Thyroid gland (tissue), 4 donors: ENCODE results near the gene ARMH1. TPM values are rescaled to one million over a fixed set of nuclear protein-coding genes. Genes with fewer than 3 reads are reported as not detected.

ENCODE experiments used
- DNase-seq, 2 donors: peaks; one replicate each; pipeline ENCODE4 v3.0.0-alpha.2; 2019
- H3K27ac ChIP-seq, 3 donors: fragments of 200-600 bp; sonication (generic); 1 replicate in 2 of 3; 2 replicates in 1 of 3; pipeline ENCODE4 v1.5.1; 2016 to 2019; ENCODE audit warnings: mild to moderate bottlenecking in 1 of 3, moderate library complexity in 1 of 3
- H3K27me3 ChIP-seq: fragments of 200-600 bp; sonication (generic); one replicate; pipeline ENCODE4 v1.5.1; 2019
- H3K36me3 ChIP-seq, 2 donors: fragments of 200-600 bp; sonication (generic); one replicate each; pipeline ENCODE4 v1.5.1; 2016 to 2019
- H3K4me1 ChIP-seq, 2 donors: fragments of 200-600 bp; sonication (generic); one replicate each; pipeline ENCODE4 v1.5.1; 2017 to 2019
- H3K4me3 ChIP-seq, 3 donors: fragments of 200-600 bp; sonication (generic); replicated peaks in 1 of 3; 1 replicate in 2 of 3; 2 replicates in 1 of 3; pipeline ENCODE4 v1.5.1; 2016; ENCODE audit warnings: mild to moderate bottlenecking in 1 of 3
- H3K9me3 ChIP-seq: fragments of 200-600 bp; sonication (generic); one replicate; pipeline ENCODE4 v1.5.1; 2017
- POLR2A ChIP-seq, 2 donors: fragments of 450-650 bp; IDR thresholded peaks; one replicate each; pipeline ENCODE4 v1.6.1; 2017; ENCODE audit warnings: antibody characterized with exemption in 2 of 2, mild to moderate bottlenecking in 2 of 2, moderate library complexity in 1 of 2
- WGBS, 2 donors: methylation state at CpG; one replicate each; pipeline ENCODE4 v1.1.5; 2017; 5-methylcytosine and 5-hydroxymethylcytosine counted together
- intact Hi-C: fragments of 100-400 bp; cut with DNase I; formaldehyde crosslinking; loops from one replicate; pipeline ENCODE4 v1.15.1; 2023
- total RNA-seq, 4 donors: library from RNA; depleted of rRNA; stranded (reverse); fragments of >200 nt; gene quantifications; one replicate each; pipeline ENCODE4 v1.2.3, GENCODE V29; 2016
- TF ChIP-seq, protein P1 (sequence below), 6 experiments: fragments of 200-600 bp in 3 of 6; fragments of 450-650 bp in 3 of 6; sonication (generic) in 3 of 6; IDR thresholded peaks; one replicate each; pipeline ENCODE4 v1.5.1; 2016 to 2019; ENCODE audit warnings: antibody characterized with exemption in 6 of 6, mild to moderate bottlenecking in 2 of 6, inconsistent platforms in 1 of 6, moderate library complexity in 1 of 6

Gene ARMH1
- total RNA-seq, 4 donors from 2014 or later, result 1.3 to 1.9 TPM; not detected in 2

- Histone ChIP-seq H3K4me3 (no peak overlapping the region), H3K36me3 (peaks cover 51 to 52% of the 10 kb centered on the region in 2 donors), H3K9me3 (no peaks in the 10 kb centered on the region), H3K27me3 (no peaks in the 10 kb centered on the region), H3K27ac (no peak overlapping the region), H3K4me1 (peaks cover 10 to 13% of the 10 kb centered on the region in 2 donors)
- DNase-seq, result no peak
- 93 to 95% methylated on average over 13 to 14 of the region's 14 CpGs for WGBS, 2 donors
- no peak for TF ChIP-seq POLR2A (IDR thresholded peaks at IDR 0.05)
- TF ChIP-seq, protein P1, sequence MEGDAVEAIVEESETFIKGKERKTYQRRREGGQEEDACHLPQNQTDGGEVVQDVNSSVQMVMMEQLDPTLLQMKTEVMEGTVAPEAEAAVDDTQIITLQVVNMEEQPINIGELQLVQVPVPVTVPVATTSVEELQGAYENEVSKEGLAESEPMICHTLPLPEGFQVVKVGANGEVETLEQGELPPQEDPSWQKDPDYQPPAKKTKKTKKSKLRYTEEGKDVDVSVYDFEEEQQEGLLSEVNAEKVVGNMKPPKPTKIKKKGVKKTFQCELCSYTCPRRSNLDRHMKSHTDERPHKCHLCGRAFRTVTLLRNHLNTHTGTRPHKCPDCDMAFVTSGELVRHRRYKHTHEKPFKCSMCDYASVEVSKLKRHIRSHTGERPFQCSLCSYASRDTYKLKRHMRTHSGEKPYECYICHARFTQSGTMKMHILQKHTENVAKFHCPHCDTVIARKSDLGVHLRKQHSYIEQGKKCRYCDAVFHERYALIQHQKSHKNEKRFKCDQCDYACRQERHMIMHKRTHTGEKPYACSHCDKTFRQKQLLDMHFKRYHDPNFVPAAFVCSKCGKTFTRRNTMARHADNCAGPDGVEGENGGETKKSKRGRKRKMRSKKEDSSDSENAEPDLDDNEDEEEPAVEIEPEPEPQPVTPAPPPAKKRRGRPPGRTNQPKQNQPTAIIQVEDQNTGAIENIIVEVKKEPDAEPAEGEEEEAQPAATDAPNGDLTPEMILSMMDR (IDR thresholded peaks at IDR 0.05), result no peak
- intact Hi-C loops, result no loop called here
Measured at GRCh38 chr1:44636083-44636687, 38.3 kb upstream of the ARMH1 start.

DNA sequence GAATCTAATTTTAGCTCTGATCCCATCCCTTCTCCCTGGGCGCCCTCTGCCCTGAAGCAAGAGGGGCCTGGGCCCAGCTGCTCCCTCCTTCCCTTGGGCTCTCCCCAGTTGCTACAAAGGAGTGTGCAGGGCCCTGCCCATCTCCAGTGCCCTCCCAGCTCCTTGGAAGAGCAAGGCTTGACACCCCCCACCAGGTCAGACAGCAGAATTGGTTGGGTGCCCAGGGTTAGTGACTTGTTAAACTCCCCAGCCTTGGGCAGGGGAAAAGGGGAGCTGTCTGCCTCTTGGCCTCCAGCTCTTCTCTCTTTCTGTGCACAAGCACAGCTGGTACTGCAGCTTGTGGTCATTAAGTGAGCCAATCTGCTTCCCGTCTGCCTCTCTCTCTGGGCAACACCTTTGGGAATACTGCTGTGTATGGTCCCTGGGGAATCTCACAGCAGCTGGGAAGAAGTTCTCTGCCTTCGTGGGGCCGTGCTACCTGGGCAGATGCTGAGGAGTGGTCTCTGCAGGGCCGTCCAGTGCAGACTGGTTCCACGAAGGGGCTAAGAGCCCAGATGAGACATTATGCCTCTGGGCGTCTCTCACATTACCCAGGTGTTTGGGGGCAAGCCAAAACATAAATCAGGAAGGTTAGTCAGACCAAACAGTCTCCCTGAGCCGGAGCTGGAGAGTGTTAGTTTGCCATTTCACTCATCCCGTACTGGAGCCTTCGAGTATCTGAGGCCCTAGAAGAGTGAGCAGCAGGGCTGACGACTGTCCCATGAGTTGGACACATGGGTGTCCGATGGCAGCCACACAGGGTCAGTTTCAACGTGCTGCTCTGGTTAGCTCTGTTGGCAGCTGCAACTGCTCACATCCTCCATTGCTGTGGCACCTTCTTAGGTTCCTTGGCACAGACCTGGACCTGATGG, 37.6 kb upstream of the ARMH1 start:
- 85 to 87% methylated on average over 8 to 12 of the region's 13 CpGs for WGBS, 2 donors
- peaks cover 10 to 11% of the 10 kb centered on the region in 2 donors for H3K4me1 ChIP-seq
- TF ChIP-seq POLR2A (IDR thresholded peaks at IDR 0.05), result no peak
- TF ChIP-seq, protein P1 (IDR thresholded peaks at IDR 0.05), result no peak
- no peak overlapping the region for H3K4me3 ChIP-seq
- no peaks in the 10 kb centered on the region for H3K27me3 ChIP-seq
- intact Hi-C loops, result no loop called here
- no peaks in the 10 kb centered on the region for H3K9me3 ChIP-seq
- peaks cover 55 to 57% of the 10 kb centered on the region in 2 donors for H3K36me3 ChIP-seq
- no peak overlapping the region for H3K27ac ChIP-seq
- no peak for DNase-seq

DNA sequence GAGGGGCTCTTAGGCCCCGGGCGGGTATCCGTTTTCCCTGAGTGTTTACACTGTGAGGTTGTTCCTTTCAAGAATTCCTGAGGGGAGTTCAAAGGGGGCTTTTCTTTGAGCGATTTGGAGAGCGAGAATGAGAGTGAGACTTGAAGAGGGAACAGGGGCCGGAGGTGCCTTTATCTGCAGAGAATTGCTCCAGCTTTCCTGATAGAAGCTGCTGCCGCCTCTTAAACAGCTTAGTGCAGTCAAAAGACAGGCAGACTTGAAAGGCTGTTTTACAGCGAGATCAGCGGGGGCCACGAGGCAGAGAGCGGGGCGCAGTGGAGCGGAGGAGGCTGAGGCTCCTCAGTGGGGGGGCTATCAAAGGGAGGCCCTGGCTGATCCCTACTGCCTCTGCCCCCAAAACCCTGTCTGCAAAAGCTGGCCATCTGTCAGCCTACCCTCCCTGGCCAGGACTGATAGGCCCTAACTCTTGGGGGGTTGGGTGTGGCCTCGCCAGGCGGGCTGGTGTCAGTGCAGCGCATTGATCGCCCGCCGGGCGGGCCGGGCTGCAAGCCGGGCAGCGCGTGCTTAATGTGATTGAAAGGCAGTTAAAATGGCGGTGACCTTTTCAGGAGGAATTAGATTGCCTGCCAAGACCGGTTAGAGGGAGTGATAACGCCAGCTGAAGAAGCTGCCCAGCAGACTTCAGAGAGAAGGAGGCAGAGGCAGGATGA, 36.7 kb upstream of the ARMH1 start:
- intact Hi-C loops, result no loop called here
- H3K9me3 ChIP-seq, result no peaks in the 10 kb centered on the region
- TF ChIP-seq POLR2A (IDR thresholded peaks at IDR 0.05), result no peak
- TF ChIP-seq, protein P1 (IDR thresholded peaks at IDR 0.05), result no peak
- no peaks in the 10 kb centered on the region for H3K27me3 ChIP-seq
- H3K27ac ChIP-seq, result no peak overlapping the region
- H3K36me3 ChIP-seq, result peaks cover 56 to 62% of the 10 kb centered on the region in 2 donors
- 87 to 89% methylated on average over 27 of the region's 27 CpGs for WGBS, 2 donors
- DNase-seq, result no peak
- H3K4me3 ChIP-seq, result no peak overlapping the region
- peaks cover 6% of the 10 kb centered on the region in 2 donors for H3K4me1 ChIP-seq

- TF ChIP-seq POLR2A (IDR thresholded peaks at IDR 0.05), result no peak
- TF ChIP-seq, protein P1 (IDR thresholded peaks at IDR 0.05), result no peak
- WGBS, 2 donors, result 85 to 86% methylated on average over 23 to 24 of the region's 24 CpGs
- H3K27ac ChIP-seq, result no peak overlapping the region
- no peak for DNase-seq
- H3K36me3 ChIP-seq, result peaks cover 69 to 75% of the 10 kb centered on the region in 2 donors
- intact Hi-C loops, result no loop called here
- H3K9me3 ChIP-seq, result no peaks in the 10 kb centered on the region
- H3K4me1 ChIP-seq, result no peaks in the 10 kb centered on the region
- H3K27me3 ChIP-seq, result no peaks in the 10 kb centered on the region
- no peak overlapping the region for H3K4me3 ChIP-seq
Measured at GRCh38 chr1:44640200-44640853, 34.2 kb upstream of the ARMH1 start.
